HCT116 (cell line): ENCODE results near the gene CEMIP2. TPM values are rescaled to one million over a fixed set of nuclear protein-coding genes. Genes with fewer than 3 reads are reported as not detected.

Experiments used
- ATAC-seq: fragments of 200-7000 bp; cut with Tn5 transposase; 2 replicates; pipeline ENCODE4 v1.9.1; 2020; ENCODE audit warnings: mild to moderate bottlenecking, moderate library complexity
- BruUV-seq: library from RNA; stranded (reverse); fragments of 400-500 nt; replicated peaks from 2 replicates; lab custom pipeline; 2021; lab: Mats Ljungman, UMichigan
- CTCF ChIA-PET: fragments of 300-600 bp; sonication (Branson Sonifier 250); formaldehyde crosslinking; loops from one replicate; lab custom pipeline; 2021; ENCODE audit warnings: antibody characterized with exemption; lab: Charles Lee
- POLR2A ChIA-PET: fragments of 300-600, 350-600 bp; sonication (Branson Sonifier 250); formaldehyde crosslinking; loops from one replicate; lab custom pipeline; 2021; ENCODE audit warnings: antibody characterized with exemption; lab: Charles Lee
- RAD21 ChIA-PET, 2 experiments: fragments of 300-600 bp; sonication (Branson Sonifier 250); formaldehyde crosslinking; loops; one replicate each; lab custom pipeline; 2023; ENCODE audit warnings: low total read pairs in 2 of 2; ENCODE audit not compliant: uncharacterized antibody in 2 of 2, unreplicated experiment in 2 of 2, low non-redundant PET in 1 of 2; lab: Charles Lee
- DNase-seq: peaks from one replicate; pipeline ENCODE4 v3.0.0-alpha.2; 2010; ENCODE audit warnings: low read depth, low spot score
- H2AFZ ChIP-seq: fragments of 200-600 bp; shearing (Covaris generic), sonication (generic); 2 replicates; pipeline ENCODE4 v1.6.1; 2017; ENCODE audit warnings: low read depth, mixed run types, mixed read lengths, antibody characterized with exemption, low read length; ENCODE audit not compliant: poor library complexity, severe bottlenecking
- H3K27ac ChIP-seq: 2 replicates; pipeline ENCODE4 v1.5.1; 2012; ENCODE audit warnings: low read depth, low read length
- H3K27me3 ChIP-seq: fragments of 200-600 bp; sonication (generic); 2 replicates; pipeline ENCODE4 v1.6.1; 2016; ENCODE audit warnings: mixed run types, low read length, mixed read lengths; ENCODE audit not compliant: insufficient read depth
- H3K36me3 ChIP-seq, 2 experiments: fragments of 200-500 bp in 1 of 2; fragments of 200-600 bp in 1 of 2; sonication (Bioruptor generic) in 1 of 2; sonication (generic) in 1 of 2; 2 replicates each; pipeline versions ENCODE4 v1.5.1 to v1.6.1; 2014 to 2016; ENCODE audit warnings: low read length in 2 of 2, inconsistent platforms in 1 of 2, mixed read lengths in 1 of 2, mixed run types in 1 of 2; ENCODE audit not compliant: insufficient read depth in 2 of 2, control insufficient read depth in 1 of 2
- H3K4me1 ChIP-seq, 2 experiments: fragments of 200-600 bp in 1 of 2; sonication (generic) in 1 of 2; 2 replicates each; pipeline versions ENCODE4 v1.5.1 to v1.6.1; 2012 to 2017; ENCODE audit warnings: low read length in 2 of 2, inconsistent platforms in 1 of 2, mild to moderate bottlenecking in 1 of 2, mixed read lengths in 1 of 2, mixed run types in 1 of 2, moderate library complexity in 1 of 2; ENCODE audit not compliant: insufficient read depth in 2 of 2, control insufficient read depth in 1 of 2
- H3K4me2 ChIP-seq: fragments of 200-600 bp; sonication (generic); 2 replicates; pipeline ENCODE4 v1.6.1; 2017; ENCODE audit warnings: mixed run types, low read length, mixed read lengths
- H3K4me3 ChIP-seq, 2 experiments: fragments of 200-600 bp in 1 of 2; sonication (generic) in 1 of 2; replicated peaks in 1 of 2; 2 replicates each; pipeline ENCODE4 v1.5.1; 2011 to 2016; ENCODE audit warnings: low read length in 2 of 2, control low read depth in 1 of 2, low read depth in 1 of 2, mild to moderate bottlenecking in 1 of 2, mixed read lengths in 1 of 2, mixed run types in 1 of 2
- H3K79me2 ChIP-seq: fragments of 200-600 bp; sonication (generic); 2 replicates; pipeline ENCODE4 v1.6.1; 2017; ENCODE audit warnings: mild to moderate bottlenecking, mixed run types, low read length, moderate library complexity, mixed read lengths; ENCODE audit not compliant: insufficient read depth
- H3K9ac ChIP-seq: fragments of 200-600 bp; sonication (generic); 2 replicates; pipeline ENCODE4 v1.6.1; 2016; ENCODE audit warnings: low read length, mixed read lengths
- H3K9me2 ChIP-seq: fragments of 200-600 bp; sonication (generic), shearing (Covaris generic); 2 replicates; pipeline ENCODE4 v1.6.1; 2017; ENCODE audit warnings: mixed run types, mild to moderate bottlenecking, moderate library complexity; ENCODE audit not compliant: insufficient read depth
- H3K9me3 ChIP-seq, 2 experiments: fragments of 200-500 bp in 1 of 2; fragments of 200-600 bp in 1 of 2; sonication (Bioruptor generic) in 1 of 2; sonication (generic) in 1 of 2; 2 replicates each; pipeline ENCODE4 v1.6.1; 2014 to 2017; ENCODE audit warnings: low read length in 2 of 2, mixed read lengths in 2 of 2, inconsistent platforms in 1 of 2, low read depth in 1 of 2, mild to moderate bottlenecking in 1 of 2, mixed run types in 1 of 2, moderate library complexity in 1 of 2; ENCODE audit not compliant: control insufficient read depth in 1 of 2, insufficient read depth in 1 of 2
- H4K20me1 ChIP-seq: fragments of 200-600 bp; sonication (generic), shearing (Covaris generic); 2 replicates; pipeline ENCODE4 v1.6.1; 2017; ENCODE audit warnings: mixed run types, mild to moderate bottlenecking, moderate library complexity; ENCODE audit not compliant: insufficient read depth
- CEBPB ChIP-seq: IDR thresholded peaks from 2 replicates; pipeline ENCODE4 v1.6.1; 2012; ENCODE audit warnings: low read depth
- EGR1 ChIP-seq: IDR thresholded peaks from 2 replicates; pipeline ENCODE4 v1.6.1; 2012; ENCODE audit warnings: low read depth
- ELF1 ChIP-seq: IDR thresholded peaks from 2 replicates; pipeline ENCODE4 v1.6.1; 2012; ENCODE audit warnings: low read depth, borderline replicate concordance
- EZH2 ChIP-seq: fragments of 200-600 bp; sonication (generic); IDR thresholded peaks from 2 replicates; pipeline ENCODE4 v1.6.1; 2017; ENCODE audit warnings: antibody characterized with exemption, mixed run types
- EZH2phosphoT487 ChIP-seq: fragments of 200-600 bp; IDR thresholded peaks from 2 replicates; pipeline ENCODE4 v1.6.1; 2018; ENCODE audit warnings: antibody characterized with exemption, borderline replicate concordance
- JUND ChIP-seq: IDR thresholded peaks from 2 replicates; pipeline ENCODE4 v1.6.1; 2012
- POLR2A ChIP-seq: IDR thresholded peaks from 2 replicates; pipeline ENCODE4 v1.7.0; 2011; ENCODE audit warnings: borderline replicate concordance; ENCODE audit not compliant: insufficient read depth, insufficient read length; ENCODE audit errors: extremely low read depth
- SIN3A ChIP-seq: IDR thresholded peaks from 2 replicates; pipeline ENCODE4 v1.6.1; 2012; ENCODE audit warnings: low read depth
- SRF ChIP-seq: IDR thresholded peaks from 2 replicates; pipeline ENCODE4 v1.6.1; 2012; ENCODE audit warnings: low read depth
- TCF7L2 ChIP-seq: IDR thresholded peaks from 2 replicates; pipeline ENCODE4 v1.7.0; 2011; ENCODE audit warnings: borderline replicate concordance, inconsistent platforms; ENCODE audit not compliant: insufficient read depth, insufficient read length; ENCODE audit errors: extremely low read depth
- YY1 ChIP-seq: IDR thresholded peaks from 2 replicates; pipeline ENCODE4 v1.6.1; 2011; ENCODE audit warnings: low read length, low read depth, moderate library complexity, mild to moderate bottlenecking; ENCODE audit not compliant: insufficient replicate concordance; ENCODE audit errors: extremely low read depth
- ZFX ChIP-seq: fragments of 450-650 bp; IDR thresholded peaks from 2 replicates; pipeline ENCODE4 v1.6.1; 2017
- intact Hi-C: fragments of 100-400 bp; cut with micrococcal nuclease; formaldehyde crosslinking; loops from 2 replicates; pipeline ENCODE4 v1.10.0; 2022
- total RNA-seq: library from RNA; stranded (reverse); gene quantifications from one replicate; pipeline ENCODE4 v1.2.1, GENCODE V29; 2021; ENCODE audit not compliant: unreplicated experiment
- TF ChIP-seq, protein P1 (sequence below), 3 experiments: fragments of 200-600 bp in 1 of 3; sonication (generic) in 1 of 3; IDR thresholded peaks in 2 of 3; conservative IDR thresholded peaks in 1 of 3; 2 replicates each; pipeline ENCODE4 v1.5.1; 2012 to 2017; ENCODE audit warnings: low read depth in 2 of 3, low read length in 2 of 3, antibody characterized with exemption in 1 of 3, borderline replicate concordance in 1 of 3, control low read depth in 1 of 3, mild to moderate bottlenecking in 1 of 3, mixed read lengths in 1 of 3, mixed run types in 1 of 3, moderate library complexity in 1 of 3; ENCODE audit not compliant: insufficient read depth in 1 of 3
- TF ChIP-seq, protein P2 (sequence below): IDR thresholded peaks from 2 replicates; pipeline ENCODE4 v1.6.1; 2012; ENCODE audit warnings: low read depth
- TF ChIP-seq, protein P3 (sequence below): IDR thresholded peaks from 2 replicates; pipeline ENCODE4 v1.6.1; 2012

Gene CEMIP2
- total RNA-seq, 1 experiment from 2014 or later = 14.3 TPM

DNA sequence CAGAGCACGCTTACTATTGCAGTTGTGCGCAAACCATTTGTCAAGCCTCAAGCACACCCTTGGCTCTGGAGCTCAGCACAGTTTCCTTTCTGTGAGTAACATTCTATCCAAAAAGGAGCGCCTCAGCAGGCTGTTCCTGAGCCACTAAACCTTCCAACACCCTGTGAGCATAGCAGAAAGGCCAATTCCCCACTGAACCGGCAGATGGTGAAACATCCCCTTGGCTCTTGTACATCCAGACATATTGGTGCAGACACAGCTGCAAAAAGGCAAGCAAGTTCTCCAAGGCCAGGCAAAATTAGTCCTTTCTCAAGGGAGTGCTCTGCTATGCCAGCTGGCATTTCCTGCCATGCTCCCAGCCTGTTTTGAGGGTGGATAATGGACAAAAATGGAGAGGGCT, 44.1 kb upstream of the CEMIP2 start:
- H3K9me2 ChIP-seq = no peaks in the 10 kb centered on the region
- no peak for ATAC-seq
- H3K27me3 ChIP-seq = no peaks in the 10 kb centered on the region
- no peaks in the 10 kb centered on the region for H4K20me1 ChIP-seq
- intact Hi-C loops = loop anchor here (10.0 kb wide), 1 partner anchor 1178 kb away; no protein-coding TSS in a partner anchor
- TF ChIP-seq, protein P1, sequence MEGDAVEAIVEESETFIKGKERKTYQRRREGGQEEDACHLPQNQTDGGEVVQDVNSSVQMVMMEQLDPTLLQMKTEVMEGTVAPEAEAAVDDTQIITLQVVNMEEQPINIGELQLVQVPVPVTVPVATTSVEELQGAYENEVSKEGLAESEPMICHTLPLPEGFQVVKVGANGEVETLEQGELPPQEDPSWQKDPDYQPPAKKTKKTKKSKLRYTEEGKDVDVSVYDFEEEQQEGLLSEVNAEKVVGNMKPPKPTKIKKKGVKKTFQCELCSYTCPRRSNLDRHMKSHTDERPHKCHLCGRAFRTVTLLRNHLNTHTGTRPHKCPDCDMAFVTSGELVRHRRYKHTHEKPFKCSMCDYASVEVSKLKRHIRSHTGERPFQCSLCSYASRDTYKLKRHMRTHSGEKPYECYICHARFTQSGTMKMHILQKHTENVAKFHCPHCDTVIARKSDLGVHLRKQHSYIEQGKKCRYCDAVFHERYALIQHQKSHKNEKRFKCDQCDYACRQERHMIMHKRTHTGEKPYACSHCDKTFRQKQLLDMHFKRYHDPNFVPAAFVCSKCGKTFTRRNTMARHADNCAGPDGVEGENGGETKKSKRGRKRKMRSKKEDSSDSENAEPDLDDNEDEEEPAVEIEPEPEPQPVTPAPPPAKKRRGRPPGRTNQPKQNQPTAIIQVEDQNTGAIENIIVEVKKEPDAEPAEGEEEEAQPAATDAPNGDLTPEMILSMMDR (IDR thresholded peaks at IDR 0.05 in 2 of 3, conservative IDR thresholded peaks at IDR 0.05 in 1 of 3; ENCODE audit: borderline replicate concordance in 1 of 3, insufficient read depth in 1 of 3, low read depth in 2 of 3, low read length in 2 of 3) = no peak
- no peak overlapping the region for H3K4me2 ChIP-seq
- no peak for DNase-seq
- RAD21 ChIA-PET = no interaction called here
- H3K9ac ChIP-seq = no peak overlapping the region
- no peaks in the 10 kb centered on the region for H3K36me3 ChIP-seq
- H3K27ac ChIP-seq = no peak overlapping the region
- no peaks in the 10 kb centered on the region for H3K9me3 ChIP-seq
- no peak overlapping the region for H2AFZ ChIP-seq
- H3K4me3 ChIP-seq = no peak overlapping the region
- CTCF ChIA-PET = interaction anchor here (1.6 kb wide), 1 partner anchor 8 kb away, joined by 3 read pairs; no protein-coding TSS in a partner anchor
- BruUV-seq = no TSS peak
- H3K79me2 ChIP-seq = no peaks in the 10 kb centered on the region
- H3K4me1 ChIP-seq = no peaks in the 10 kb centered on the region
- POLR2A ChIA-PET = no interaction called here

DNA sequence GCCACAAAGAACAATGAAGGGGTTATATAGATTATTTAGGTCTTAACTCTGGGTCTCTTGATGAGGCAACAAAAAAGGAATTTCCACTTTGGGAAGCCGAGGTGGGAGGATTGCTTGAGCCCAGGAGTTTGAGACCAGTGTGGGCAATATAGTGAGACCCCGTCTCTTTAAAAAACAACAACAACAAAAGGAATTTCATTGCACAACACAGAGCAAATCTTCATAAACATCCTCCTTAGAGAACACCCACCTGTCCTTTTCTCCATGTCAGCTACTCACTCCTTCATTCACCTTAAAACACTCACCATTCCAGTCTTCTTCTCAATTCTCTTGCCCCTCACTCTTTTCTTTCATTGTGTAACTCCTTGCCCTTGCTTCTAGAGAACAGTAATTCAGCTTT, 39.8 kb upstream of the CEMIP2 start:
- no TSS peak for BruUV-seq
- H3K79me2 ChIP-seq = no peaks in the 10 kb centered on the region

More for the DNA sequence above, 39.8 kb upstream of the CEMIP2 start:
- no peak overlapping the region for H2AFZ ChIP-seq
- H3K27ac ChIP-seq = no peak overlapping the region
- RAD21 ChIA-PET = no interaction called here
- H3K9ac ChIP-seq = no peak overlapping the region
- intact Hi-C loops = loop anchor here (5.0 to 10.0 kb wide), 2 partner anchors 57 to 206 kb away; no protein-coding TSS in a partner anchor
- ATAC-seq (no peak), DNase-seq (no peak)
- no peaks in the 10 kb centered on the region for H4K20me1 ChIP-seq
- no peaks in the 10 kb centered on the region for H3K36me3 ChIP-seq
- no peak overlapping the region for H3K4me3 ChIP-seq
- CTCF ChIA-PET = interaction anchor here (0.9 to 4.1 kb wide), 2 partner anchors 217 to 522 kb away, joined by 3 to 45 read pairs; no protein-coding TSS in a partner anchor
- POLR2A ChIA-PET = interaction anchor here (1.6 kb wide), 1 partner anchor 103 kb away, joined by 3 read pairs; the partner anchor contains the start of genes ABHD17B and C9orf85
- no peak overlapping the region for H3K4me2 ChIP-seq
- TF ChIP-seq, protein P2, sequence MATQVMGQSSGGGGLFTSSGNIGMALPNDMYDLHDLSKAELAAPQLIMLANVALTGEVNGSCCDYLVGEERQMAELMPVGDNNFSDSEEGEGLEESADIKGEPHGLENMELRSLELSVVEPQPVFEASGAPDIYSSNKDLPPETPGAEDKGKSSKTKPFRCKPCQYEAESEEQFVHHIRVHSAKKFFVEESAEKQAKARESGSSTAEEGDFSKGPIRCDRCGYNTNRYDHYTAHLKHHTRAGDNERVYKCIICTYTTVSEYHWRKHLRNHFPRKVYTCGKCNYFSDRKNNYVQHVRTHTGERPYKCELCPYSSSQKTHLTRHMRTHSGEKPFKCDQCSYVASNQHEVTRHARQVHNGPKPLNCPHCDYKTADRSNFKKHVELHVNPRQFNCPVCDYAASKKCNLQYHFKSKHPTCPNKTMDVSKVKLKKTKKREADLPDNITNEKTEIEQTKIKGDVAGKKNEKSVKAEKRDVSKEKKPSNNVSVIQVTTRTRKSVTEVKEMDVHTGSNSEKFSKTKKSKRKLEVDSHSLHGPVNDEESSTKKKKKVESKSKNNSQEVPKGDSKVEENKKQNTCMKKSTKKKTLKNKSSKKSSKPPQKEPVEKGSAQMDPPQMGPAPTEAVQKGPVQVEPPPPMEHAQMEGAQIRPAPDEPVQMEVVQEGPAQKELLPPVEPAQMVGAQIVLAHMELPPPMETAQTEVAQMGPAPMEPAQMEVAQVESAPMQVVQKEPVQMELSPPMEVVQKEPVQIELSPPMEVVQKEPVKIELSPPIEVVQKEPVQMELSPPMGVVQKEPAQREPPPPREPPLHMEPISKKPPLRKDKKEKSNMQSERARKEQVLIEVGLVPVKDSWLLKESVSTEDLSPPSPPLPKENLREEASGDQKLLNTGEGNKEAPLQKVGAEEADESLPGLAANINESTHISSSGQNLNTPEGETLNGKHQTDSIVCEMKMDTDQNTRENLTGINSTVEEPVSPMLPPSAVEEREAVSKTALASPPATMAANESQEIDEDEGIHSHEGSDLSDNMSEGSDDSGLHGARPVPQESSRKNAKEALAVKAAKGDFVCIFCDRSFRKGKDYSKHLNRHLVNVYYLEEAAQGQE = no peak
- no peak for TF ChIP-seq ELF1
- no peak for TF ChIP-seq SIN3A
- TF ChIP-seq POLR2A = no peak
- TF ChIP-seq EZH2phosphoT487 = no peak
- no peak for TF ChIP-seq TCF7L2
- TF ChIP-seq YY1 = no peak
- TF ChIP-seq EGR1 = no peak
- no peak for TF ChIP-seq SRF
- no peak for TF ChIP-seq ZFX
- TF ChIP-seq, protein P3, sequence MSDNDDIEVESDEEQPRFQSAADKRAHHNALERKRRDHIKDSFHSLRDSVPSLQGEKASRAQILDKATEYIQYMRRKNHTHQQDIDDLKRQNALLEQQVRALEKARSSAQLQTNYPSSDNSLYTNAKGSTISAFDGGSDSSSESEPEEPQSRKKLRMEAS = no peak
- TF ChIP-seq EZH2 = no peak
- TF ChIP-seq JUND = no peak
- TF ChIP-seq CEBPB = no peak
- TF ChIP-seq, all 23 proteins: peak for 0
- Histone ChIP-seq H3K4me1 (no peaks in the 10 kb centered on the region), H3K9me2 (no peaks in the 10 kb centered on the region), H3K27me3 (no peaks in the 10 kb centered on the region), H3K9me3 (no peaks in the 10 kb centered on the region)
